Measurements from ENCODE around the gene TRIM60.
"Not testable (repeated sequence)": the region's sequence is repeated elsewhere in the genome, so short reads cannot be mapped to it uniquely, and the experiment has no call there.

TRIM60 gene

DNA sequence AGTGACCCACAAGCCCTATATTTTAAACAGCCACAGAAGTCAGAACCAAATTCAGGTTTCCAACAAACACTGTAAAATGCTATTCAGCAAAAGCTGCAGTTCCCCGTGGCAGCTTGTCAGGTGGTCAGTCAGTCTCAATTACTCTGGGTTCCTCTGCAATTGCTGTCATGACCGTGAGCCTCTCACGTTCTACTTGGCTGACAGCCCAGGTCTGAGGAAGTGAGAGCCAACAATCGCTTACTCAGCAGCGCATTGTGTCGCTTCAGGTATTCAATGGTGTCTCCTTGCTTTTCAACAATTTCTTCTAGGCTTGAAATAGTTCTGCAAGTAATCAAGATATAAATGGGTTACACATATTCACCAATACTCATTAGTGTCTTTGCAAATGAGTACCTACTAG, 47.7 kb downstream of the TRIM60 start:
- TF ChIP-seq ARNT (IDR thresholded peaks at IDR 0.05) (no peak), LEF1 (IDR thresholded peaks at IDR 0.05; ENCODE audit: borderline replicate concordance) (no peak), SP1 (IDR thresholded peaks at IDR 0.05) (no peak), SUZ12 (IDR thresholded peaks at IDR 0.05) (no peak), NFRKB (IDR thresholded peaks at IDR 0.05) (no peak), TARDBP (IDR thresholded peaks at IDR 0.05) (no peak)
- POLR2A ChIA-PET, result no interaction called here
- CTCF ChIA-PET, result no interaction called here
- no peak for DNase-seq (ENCODE audit: extremely low spot score)

DNA sequence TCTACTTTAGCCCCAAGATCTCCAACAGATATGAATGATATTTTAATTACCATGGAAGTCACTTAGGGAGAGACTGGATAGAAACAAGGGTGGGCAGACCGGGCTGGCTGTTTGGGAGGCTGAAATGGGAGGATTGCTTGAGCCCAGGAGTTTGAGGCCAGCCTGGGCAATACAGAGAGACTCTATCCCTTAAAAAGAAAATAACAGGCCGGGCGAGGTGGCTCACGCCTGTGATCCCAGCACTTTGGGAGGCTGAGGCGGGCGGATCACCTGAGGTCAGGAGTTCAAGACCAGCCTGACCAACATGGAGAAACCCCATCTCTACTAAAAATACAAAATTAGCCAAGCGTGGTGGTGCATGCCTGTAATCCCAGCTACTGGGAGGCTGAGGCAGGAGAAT, 53.0 kb downstream of the TRIM60 start:
- POLR2A ChIA-PET; DNase-seq (ENCODE audit: extremely low spot score): not testable (repeated sequence)
- CTCF ChIA-PET, result interaction anchor here (1.3 kb wide), 1 partner anchor 12 kb away, joined by 3 read pairs; no protein-coding TSS in a partner anchor

DNA sequence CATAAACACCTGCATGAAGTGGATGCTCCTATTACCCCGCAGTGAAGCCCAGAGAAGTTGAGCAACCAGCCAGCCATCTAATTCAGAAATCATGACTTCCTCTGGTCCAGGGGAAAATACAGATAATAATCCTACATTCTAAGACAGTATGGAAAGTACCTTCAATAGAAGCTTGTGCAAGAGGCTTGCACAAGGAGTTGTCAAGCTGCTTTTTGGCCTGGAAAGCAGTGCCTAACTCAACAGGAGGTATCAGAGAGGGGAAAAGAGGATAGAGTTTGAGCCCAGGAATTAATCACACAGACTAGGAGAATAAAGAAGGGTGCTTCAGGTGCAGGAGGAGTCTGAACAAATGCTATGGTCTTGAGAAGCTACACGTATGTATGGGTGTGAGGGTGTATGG, 54.1 kb downstream of the TRIM60 start:
- ChIA-PET CTCF (interaction anchor here (1.3 kb wide), 1 partner anchor 11 kb away, joined by 3 read pairs; no protein-coding TSS in a partner anchor), POLR2A (no interaction called here)
- no peak for DNase-seq (ENCODE audit: extremely low spot score)
- TF ChIP-seq ZNF384 (IDR thresholded peaks at IDR 0.05) (no peak), L3MBTL2 (conservative IDR thresholded peaks at IDR 0.05) (no peak), BHLHE40 (IDR thresholded peaks at IDR 0.05; ENCODE audit: borderline replicate concordance) (no peak), ELF4 (IDR thresholded peaks at IDR 0.05) (no peak), ARNT (IDR thresholded peaks at IDR 0.05) (no peak), FOXM1 (IDR thresholded peaks at IDR 0.05; ENCODE audit: borderline replicate concordance) (no peak), FOXK2 (IDR thresholded peaks at IDR 0.05) (no peak), FOXA1 (IDR thresholded peaks at IDR 0.05) (no peak), LEF1 (IDR thresholded peaks at IDR 0.05; ENCODE audit: borderline replicate concordance) (no peak)
- TF ChIP-seq, protein P1, sequence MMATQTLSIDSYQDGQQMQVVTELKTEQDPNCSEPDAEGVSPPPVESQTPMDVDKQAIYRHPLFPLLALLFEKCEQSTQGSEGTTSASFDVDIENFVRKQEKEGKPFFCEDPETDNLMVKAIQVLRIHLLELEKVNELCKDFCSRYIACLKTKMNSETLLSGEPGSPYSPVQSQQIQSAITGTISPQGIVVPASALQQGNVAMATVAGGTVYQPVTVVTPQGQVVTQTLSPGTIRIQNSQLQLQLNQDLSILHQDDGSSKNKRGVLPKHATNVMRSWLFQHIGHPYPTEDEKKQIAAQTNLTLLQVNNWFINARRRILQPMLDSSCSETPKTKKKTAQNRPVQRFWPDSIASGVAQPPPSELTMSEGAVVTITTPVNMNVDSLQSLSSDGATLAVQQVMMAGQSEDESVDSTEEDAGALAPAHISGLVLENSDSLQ (IDR thresholded peaks at IDR 0.05), result no peak

DNA sequence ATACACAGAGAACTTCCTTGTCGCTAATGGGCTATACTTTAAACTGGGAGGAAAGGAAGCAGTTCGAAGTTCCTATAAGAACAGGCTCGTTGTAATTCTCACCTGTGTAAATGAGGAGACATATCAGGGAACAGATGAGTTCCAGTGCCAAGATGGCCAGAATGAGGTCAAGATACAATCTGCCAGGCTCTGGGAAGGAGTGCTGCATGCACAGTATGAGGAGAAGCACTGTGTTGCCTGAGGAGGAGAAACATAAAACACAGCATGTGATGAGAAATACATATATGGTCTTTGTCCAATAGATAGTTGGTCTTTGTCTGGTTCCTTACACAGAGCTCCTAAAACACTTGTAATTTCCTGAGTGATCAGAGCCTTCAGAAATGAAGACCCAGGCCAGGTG, 56.6 kb downstream of the TRIM60 start:
- no peak for DNase-seq (ENCODE audit: extremely low spot score)
- ChIA-PET POLR2A (no interaction called here), CTCF (no interaction called here)
- TF ChIP-seq FOXM1 (IDR thresholded peaks at IDR 0.05; ENCODE audit: borderline replicate concordance) (no peak), ELF4 (IDR thresholded peaks at IDR 0.05) (no peak), FOXK2 (IDR thresholded peaks at IDR 0.05) (no peak), ZNF384 (IDR thresholded peaks at IDR 0.05) (no peak), L3MBTL2 (conservative IDR thresholded peaks at IDR 0.05) (no peak), SP1 (IDR thresholded peaks at IDR 0.05) (no peak), LEF1 (IDR thresholded peaks at IDR 0.05; ENCODE audit: borderline replicate concordance) (no peak)
